MG63 (cell line): ENCODE results near the gene NFKBIA. TPM values are rescaled to one million over a fixed set of nuclear protein-coding genes. Genes with fewer than 3 reads are reported as not detected.
"Not testable (repeated sequence)": the region's sequence is repeated elsewhere in the genome, so short reads cannot be mapped to it uniquely, and the experiment has no call there.

ENCODE experiments used
- DNase-seq: peaks from one replicate; pipeline ENCODE4 v3.0.0-alpha.2; 2020
- H3K27me3 ChIP-seq: fragments of 250-450 bp; sonication (Bioruptor Pico); 2 replicates; pipeline ENCODE4 v1.5.1; 2020; ENCODE audit warnings: mild to moderate bottlenecking, moderate library complexity
- H3K36me3 ChIP-seq: fragments of 250-450 bp; sonication (Bioruptor Pico); 2 replicates; pipeline ENCODE4 v1.5.1; 2020; ENCODE audit warnings: mild to moderate bottlenecking, moderate library complexity
- H3K4me3 ChIP-seq: fragments of 250-450 bp; sonication (Bioruptor Pico); 2 replicates; pipeline ENCODE4 v1.5.1; 2020; ENCODE audit warnings: mild to moderate bottlenecking, moderate library complexity
- H3K9me3 ChIP-seq: fragments of 250-450 bp; sonication (Bioruptor Pico); 2 replicates; pipeline ENCODE4 v1.5.1; 2020; ENCODE audit warnings: mild to moderate bottlenecking, moderate library complexity
- total RNA-seq: library from RNA; depleted of rRNA; stranded (reverse); fragments of >200 nt; shearing (Covaris generic); gene quantifications from 2 replicates; pipeline ENCODE4 v1.2.3, GENCODE V29; 2014; ENCODE audit warnings: low replicate concordance; rRNA removed

Gene NFKBIA
- total RNA-seq, result 37.1 and 76.7 TPM in 2 replicates

GRCh38 chr14:35404449-35405303, at the start of gene NFKBIA:
TSS of gene NFKBIA (minus strand) at chr14:35404749. CDS start at chr14:35404644, 105 bp downstream.
- peak within 1 kb of the TSS; percentile 76 for H3K4me3 ChIP-seq
- no peaks in the 10 kb centered on the region for H3K27me3 ChIP-seq
- peaks cover 33% of the 10 kb centered on the region for H3K36me3 ChIP-seq
- no peaks in the 10 kb centered on the region for H3K9me3 ChIP-seq
- peak; percentile 84 for DNase-seq

- H3K36me3 ChIP-seq, result no peaks in the 10 kb centered on the region
- H3K9me3 ChIP-seq, result no peaks in the 10 kb centered on the region
- no peaks in the 10 kb centered on the region for H3K27me3 ChIP-seq
- no peak for DNase-seq
- no peak overlapping the region for H3K4me3 ChIP-seq
Measured at GRCh38 chr14:35446450-35446849, 41.9 kb upstream of the NFKBIA start.

GRCh38 chr14:35444104-35444503, 39.6 kb upstream of the NFKBIA start:
- no peaks in the 10 kb centered on the region for H3K9me3 ChIP-seq
- DNase-seq, result no peak
- no peaks in the 10 kb centered on the region for H3K36me3 ChIP-seq
- H3K27me3 ChIP-seq, result no peaks in the 10 kb centered on the region
- no peak overlapping the region for H3K4me3 ChIP-seq

- H3K36me3 ChIP-seq, result no peaks in the 10 kb centered on the region
- H3K27me3 ChIP-seq, result no peaks in the 10 kb centered on the region
- H3K9me3 ChIP-seq, result no peaks in the 10 kb centered on the region
- no peak for DNase-seq
- no peak overlapping the region for H3K4me3 ChIP-seq
Measured at GRCh38 chr14:35441160-35441559, 36.6 kb upstream of the NFKBIA start.

DNA sequence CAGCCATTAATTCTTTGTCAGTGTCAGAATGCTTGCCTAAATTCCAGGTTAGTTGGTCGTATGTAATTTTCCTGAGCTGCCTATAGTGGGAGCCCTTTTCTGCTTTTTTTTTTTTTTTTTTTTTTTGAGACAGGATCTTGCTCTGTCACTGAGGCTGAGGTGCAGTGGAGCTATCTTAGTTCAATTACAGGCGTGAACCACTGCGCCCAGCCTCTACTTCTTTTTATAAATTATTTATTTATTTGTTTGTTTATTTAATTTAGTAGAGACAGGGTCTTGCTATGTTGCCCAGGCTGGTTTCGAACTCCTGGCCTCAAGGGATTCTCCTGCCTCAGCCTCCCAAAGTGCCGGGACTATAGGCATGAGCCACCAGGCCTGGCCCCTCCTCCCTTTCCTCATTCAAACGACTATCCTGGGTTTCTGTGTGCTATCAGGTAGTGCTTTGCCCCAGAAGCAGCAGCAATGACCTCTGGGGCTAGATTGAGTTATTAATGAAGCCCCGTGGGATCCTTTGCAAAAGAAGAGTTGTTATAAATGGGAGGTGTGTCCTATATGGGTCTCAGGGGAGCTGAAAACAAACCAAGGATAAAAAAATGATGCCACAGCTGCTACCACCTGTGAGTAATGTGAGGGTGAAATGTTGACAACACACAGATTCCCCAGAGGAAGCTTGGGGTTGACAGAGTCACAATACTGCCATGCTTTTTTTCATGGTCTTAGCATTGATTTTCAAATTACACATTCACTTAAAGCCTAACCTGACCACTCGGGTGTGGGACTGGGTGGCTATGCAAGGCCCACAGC, 34.6 kb upstream of the NFKBIA start:
- no peaks in the 10 kb centered on the region for H3K27me3 ChIP-seq
- no peak for DNase-seq
- no peak overlapping the region for H3K4me3 ChIP-seq
- H3K9me3 ChIP-seq, result no peaks in the 10 kb centered on the region
- H3K36me3 ChIP-seq, result no peaks in the 10 kb centered on the region

DNA sequence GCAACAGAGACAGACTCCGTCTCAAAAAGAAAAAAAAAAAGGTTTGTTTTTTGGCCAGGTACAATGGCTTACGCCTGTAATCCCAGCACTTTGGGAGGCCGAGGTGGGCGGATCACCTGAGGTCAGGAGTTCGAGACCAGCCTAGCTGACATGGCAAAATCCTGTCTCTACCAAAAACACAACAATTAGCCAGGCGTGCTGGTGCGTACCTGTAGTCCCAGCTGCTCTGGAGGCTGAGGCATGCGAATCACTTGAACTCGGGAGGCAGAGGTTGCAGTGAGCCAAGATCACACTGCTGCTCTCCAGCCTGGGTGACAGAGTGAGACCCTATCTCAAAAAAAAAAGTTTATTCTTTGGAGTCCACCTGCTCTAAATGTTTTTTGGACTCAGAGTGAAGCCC, 33.9 kb upstream of the NFKBIA start:
- not testable (repeated sequence) for H3K9me3 ChIP-seq, H3K36me3 ChIP-seq, H3K4me3 ChIP-seq, H3K27me3 ChIP-seq, DNase-seq

GRCh38 chr14:35435177-35435576, 30.6 kb upstream of the NFKBIA start:
- no peaks in the 10 kb centered on the region for H3K36me3 ChIP-seq
- H3K9me3 ChIP-seq, result no peaks in the 10 kb centered on the region
- no peak for DNase-seq
- H3K27me3 ChIP-seq, result no peaks in the 10 kb centered on the region
- no peak overlapping the region for H3K4me3 ChIP-seq

DNA sequence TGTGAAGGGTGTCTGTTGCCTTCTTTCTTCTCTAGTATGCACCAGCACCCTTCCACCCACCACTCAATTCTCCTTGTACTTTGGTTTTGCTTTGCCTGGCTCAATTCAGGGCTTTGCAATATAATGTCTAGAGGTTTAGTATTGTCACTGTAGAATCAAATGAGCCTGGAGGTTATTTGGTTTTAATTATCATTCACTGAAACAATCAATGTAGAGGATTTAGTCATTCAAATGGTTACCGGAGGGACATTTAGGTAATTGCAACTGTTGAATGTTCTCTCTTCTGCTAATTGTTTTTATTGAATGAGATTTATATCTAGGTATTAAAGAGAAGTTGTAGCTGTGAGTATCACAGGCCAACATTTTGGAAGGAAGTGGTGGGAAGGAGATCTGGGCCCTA, 29.3 kb upstream of the NFKBIA start:
- H3K27me3 ChIP-seq, result no peaks in the 10 kb centered on the region
- no peak for DNase-seq
- no peaks in the 10 kb centered on the region for H3K9me3 ChIP-seq
- H3K4me3 ChIP-seq, result no peak overlapping the region
- H3K36me3 ChIP-seq, result no peaks in the 10 kb centered on the region

- Histone ChIP-seq H3K4me3 (no peak overlapping the region), H3K36me3 (no peaks in the 10 kb centered on the region), H3K9me3 (no peaks in the 10 kb centered on the region), H3K27me3 (no peaks in the 10 kb centered on the region)
- no peak for DNase-seq
Measured at GRCh38 chr14:35430459-35431199, 26.1 kb upstream of the NFKBIA start.

DNA sequence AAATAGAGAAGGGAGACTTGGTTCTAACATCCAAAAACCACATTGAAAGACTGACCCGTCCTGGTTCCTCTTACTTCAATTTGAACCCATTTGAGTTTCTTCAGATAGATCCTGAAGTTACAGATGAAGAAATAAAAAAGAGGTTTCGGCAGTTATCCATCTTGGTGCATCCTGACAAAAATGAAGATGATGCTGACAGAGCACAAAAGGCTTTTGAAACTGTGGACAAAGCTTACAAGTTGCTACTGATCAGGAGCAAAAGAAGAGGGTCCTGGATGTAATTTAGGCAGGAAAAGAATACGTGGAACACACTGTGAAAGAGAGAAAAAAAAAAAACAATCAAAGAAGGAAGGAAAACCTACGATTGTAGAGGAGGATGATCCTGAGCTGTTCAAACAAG, 25.4 kb upstream of the NFKBIA start:
- Histone ChIP-seq H3K9me3 (no peaks in the 10 kb centered on the region), H3K27me3 (no peaks in the 10 kb centered on the region), H3K36me3 (no peaks in the 10 kb centered on the region), H3K4me3 (no peak overlapping the region)
- no peak for DNase-seq

- no peaks in the 10 kb centered on the region for H3K9me3 ChIP-seq
- no peaks in the 10 kb centered on the region for H3K27me3 ChIP-seq
- DNase-seq, result no peak
Measured at GRCh38 chr14:35425850-35426249, 21.3 kb upstream of the NFKBIA start.

DNA sequence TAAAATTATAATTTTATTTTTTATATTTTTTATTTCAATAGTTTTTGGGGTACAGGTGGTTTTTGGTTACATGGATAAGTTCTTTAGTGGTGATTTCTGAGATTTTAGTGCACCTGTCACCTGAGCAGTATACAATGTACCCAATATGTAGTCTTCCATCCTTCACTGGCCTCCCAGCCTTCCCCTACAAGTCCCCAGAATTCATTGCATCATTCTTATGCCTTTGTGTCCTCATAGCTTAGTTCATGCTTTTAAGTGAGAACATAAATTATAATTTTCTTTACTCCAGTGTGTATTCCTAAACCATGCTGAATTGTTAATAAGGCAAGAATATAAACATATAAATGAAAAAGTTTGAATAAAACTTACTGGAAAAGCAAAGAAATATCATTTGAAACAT, 19.1 kb upstream of the NFKBIA start:
- Histone ChIP-seq H3K27me3 (no peaks in the 10 kb centered on the region), H3K36me3 (no peaks in the 10 kb centered on the region), H3K9me3 (no peaks in the 10 kb centered on the region), H3K4me3 (no peak overlapping the region)
- DNase-seq, result no peak

More at GRCh38 chr14:35425850-35426249, 21.3 kb upstream of the NFKBIA start:
- H3K36me3 ChIP-seq, result no peaks in the 10 kb centered on the region
- H3K4me3 ChIP-seq, result no peak overlapping the region

DNA sequence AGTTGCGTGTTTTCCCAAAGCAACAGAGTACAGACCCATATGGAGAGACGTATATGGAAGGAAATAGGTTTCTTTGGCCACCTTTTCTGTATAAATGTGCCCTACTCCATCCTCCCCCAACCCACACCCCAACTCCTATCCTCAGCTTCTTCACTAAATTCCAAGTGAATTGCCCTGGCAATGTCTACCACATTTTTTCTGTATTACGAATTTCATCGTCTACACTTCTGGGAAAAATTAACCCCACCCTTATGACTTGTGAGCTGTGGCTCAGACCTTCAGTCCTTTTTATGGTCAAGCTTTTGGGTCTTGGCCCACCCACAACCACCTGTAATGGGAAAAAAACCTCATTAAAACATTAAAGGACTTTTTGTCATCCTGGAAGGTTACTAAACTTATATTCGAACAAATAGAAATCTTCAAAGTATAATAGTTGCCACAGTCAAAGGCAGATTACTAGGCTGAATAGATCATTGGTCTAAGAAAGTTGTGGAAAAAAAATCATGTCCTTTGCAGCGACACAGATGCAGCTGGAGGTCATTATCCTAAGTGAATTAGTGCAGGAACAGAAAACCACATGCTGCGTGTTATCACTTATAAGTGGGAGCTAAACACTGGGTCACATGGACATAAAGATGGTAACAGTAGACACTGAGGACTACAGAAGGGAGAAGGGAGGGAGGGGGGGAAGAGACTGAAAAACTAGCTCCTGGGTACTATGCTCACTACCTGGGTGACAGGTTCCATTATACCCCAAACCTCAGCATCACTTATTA, 15.7 kb upstream of the NFKBIA start:
- no peak overlapping the region for H3K4me3 ChIP-seq
- peak; percentile 13 for DNase-seq
- H3K9me3 ChIP-seq, result no peaks in the 10 kb centered on the region
- no peaks in the 10 kb centered on the region for H3K27me3 ChIP-seq
- H3K36me3 ChIP-seq, result no peaks in the 10 kb centered on the region

DNA sequence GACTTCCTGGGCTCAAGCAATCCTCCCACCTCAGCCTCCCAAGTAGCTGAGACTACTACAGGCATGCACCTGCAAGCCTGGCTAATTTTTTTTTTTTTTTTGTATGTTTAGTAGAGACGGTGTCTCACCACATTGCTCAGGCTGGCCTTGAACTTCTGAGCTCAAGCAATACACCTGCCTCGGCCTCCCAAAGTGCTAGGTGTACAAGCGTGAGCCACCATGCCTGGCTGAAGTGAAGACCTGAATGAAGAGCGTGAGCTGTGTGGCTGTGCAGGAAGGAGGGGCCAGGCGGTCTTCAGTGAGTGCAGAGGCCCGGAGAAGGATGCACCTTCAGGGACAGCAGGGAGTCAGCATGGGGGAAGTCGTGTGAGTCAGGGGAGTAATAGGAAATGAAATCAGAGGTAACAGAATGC, 14.9 kb upstream of the NFKBIA start:
- no peaks in the 10 kb centered on the region for H3K36me3 ChIP-seq
- no peak overlapping the region for H3K4me3 ChIP-seq
- H3K9me3 ChIP-seq, result no peaks in the 10 kb centered on the region
- H3K27me3 ChIP-seq, result no peaks in the 10 kb centered on the region
- peak; percentile 22 for DNase-seq

- no peak for DNase-seq
- no peaks in the 10 kb centered on the region for H3K27me3 ChIP-seq
- no peaks in the 10 kb centered on the region for H3K9me3 ChIP-seq
- H3K4me3 ChIP-seq, result no peak overlapping the region
- H3K36me3 ChIP-seq, result no peaks in the 10 kb centered on the region
Measured at GRCh38 chr14:35418093-35418492, 13.5 kb upstream of the NFKBIA start.

- H3K4me3 ChIP-seq, result no peak overlapping the region
- H3K27me3 ChIP-seq, result no peaks in the 10 kb centered on the region
- DNase-seq, result no peak
- no peaks in the 10 kb centered on the region for H3K9me3 ChIP-seq
- H3K36me3 ChIP-seq, result no peaks in the 10 kb centered on the region
Measured at GRCh38 chr14:35416108-35416750, 11.7 kb upstream of the NFKBIA start.
